Measurements from ENCODE around the gene TRPM6.
"Not testable (repeated sequence)": the region's sequence is repeated elsewhere in the genome, so short reads cannot be mapped to it uniquely, and the experiment has no call there.

Gene TRPM6

DNA sequence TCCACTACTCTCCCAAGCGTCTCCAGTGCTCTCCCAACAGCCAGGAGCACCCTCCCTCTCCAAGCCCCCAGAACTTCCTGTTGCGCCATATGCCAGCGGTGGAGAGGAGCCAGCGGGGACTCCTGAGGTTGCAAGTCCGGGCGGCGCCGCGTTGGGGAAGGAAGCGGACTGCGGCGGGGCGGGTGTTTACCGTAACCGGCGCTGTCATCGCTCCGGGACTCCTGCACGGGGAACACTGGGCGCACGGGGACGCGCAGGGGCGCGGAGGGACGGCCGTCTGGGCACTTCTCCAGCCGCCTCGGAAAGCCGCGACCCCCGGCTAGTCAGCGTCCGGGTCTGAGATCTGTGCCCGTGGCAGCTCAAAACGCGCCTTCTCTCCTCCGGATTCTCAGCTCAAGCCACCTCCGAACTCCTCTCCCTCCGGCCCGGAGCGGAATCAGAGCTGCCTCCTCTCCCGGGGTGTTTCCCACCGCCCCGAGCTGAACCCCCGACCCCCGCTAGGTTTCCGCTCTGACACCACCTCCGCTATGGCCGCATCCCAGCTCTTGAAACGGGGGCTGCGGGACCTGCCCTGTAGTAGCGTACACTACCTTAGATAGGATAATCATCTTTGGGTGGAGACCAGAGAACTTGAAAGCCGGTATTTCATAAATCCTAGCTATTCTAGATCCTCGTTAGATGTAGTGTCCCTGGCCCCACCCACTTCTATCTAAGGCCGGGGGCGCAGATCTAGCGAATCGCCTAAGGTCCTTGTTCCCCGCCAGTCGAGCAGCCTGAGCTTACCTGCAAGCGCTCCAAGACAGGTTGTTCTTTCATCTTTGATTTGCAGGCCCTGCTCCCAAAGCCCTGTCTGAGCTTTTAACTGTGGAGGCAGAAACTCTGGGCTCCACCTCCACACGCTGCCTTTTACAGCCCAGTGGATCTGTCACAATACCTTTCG, at the start of gene TRPM6:
TRPM6 (minus strand) TSS at position 881 of the 940 bp plus-strand sequence; CDS start at position 816, 65 bp downstream.
- peak; percentile 71 for DNase-seq (ENCODE audit: low spot score)

GRCh38 chr9:74935008-74935407, 47.3 kb upstream of the TRPM6 start:
- no peak for DNase-seq (ENCODE audit: low spot score)

GRCh38 chr9:74921737-74922136, 34.0 kb upstream of the TRPM6 start:
- DNase-seq (ENCODE audit: low spot score) = no peak

GRCh38 chr9:74920944-74921626, 33.4 kb upstream of the TRPM6 start:
- DNase-seq (ENCODE audit: low spot score) = no peak

DNA sequence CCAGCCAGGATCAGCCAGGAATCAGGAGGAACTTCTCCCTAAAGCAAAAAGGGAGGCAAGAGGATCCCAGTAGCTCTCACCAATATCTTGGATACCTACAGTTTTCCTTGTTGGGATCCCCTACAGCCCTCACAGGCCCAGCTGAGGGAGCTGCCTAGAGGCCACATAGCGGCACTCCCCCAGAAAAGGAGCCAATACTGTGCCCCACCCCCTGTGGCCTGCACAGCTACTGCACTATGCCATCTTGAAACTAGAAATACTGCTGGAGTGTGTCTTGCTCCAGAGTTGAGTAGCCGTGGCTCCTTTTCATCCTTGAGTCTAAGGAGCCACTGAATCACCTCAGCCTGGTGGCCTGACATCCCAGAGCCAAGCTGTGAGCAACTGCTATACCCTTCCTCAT, 22.3 kb upstream of the TRPM6 start:
- no peak for DNase-seq (ENCODE audit: low spot score)

DNA sequence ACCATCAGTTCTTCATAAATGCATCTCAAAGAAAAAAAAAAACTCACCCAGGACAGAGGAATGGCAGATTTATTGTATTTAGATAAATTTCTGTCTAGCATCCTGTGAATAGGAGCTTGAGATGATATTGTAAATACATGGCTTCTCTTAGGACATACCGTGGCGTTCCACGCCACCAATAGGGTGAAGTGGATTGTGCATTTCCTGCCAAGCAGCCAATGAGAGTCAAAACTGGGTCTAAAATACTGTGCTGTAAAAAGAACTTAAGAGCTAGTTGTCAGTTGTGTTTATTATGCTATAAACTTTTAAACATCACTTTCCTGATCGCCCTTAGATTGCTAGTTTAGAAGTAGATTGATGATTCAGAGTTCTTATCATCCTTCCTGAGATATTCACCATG, 20.9 kb upstream of the TRPM6 start:
- DNase-seq (ENCODE audit: low spot score) = no peak

DNA sequence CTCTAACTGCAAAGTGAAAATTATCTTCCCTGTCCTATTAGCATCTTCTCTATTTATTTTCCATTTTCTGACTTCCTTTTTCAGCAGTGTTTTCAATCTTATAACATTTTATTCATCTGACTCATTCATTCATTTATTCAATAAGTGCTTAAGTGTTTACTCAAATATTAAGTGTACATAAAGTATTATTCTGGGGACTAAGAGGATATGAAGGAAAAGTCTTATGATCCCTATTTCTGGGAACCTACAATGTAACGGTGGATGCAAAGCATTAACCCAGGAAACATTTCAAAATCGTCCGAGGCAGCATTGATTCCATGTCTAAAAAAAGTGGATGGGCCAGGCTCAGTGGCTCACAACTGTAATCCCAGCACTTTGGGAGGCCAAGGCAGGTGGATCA, 19.4 kb upstream of the TRPM6 start:
- DNase-seq (ENCODE audit: low spot score) = no peak

GRCh38 chr9:74901001-74901400, 13.3 kb upstream of the TRPM6 start:
- no peak for DNase-seq (ENCODE audit: low spot score)

DNA sequence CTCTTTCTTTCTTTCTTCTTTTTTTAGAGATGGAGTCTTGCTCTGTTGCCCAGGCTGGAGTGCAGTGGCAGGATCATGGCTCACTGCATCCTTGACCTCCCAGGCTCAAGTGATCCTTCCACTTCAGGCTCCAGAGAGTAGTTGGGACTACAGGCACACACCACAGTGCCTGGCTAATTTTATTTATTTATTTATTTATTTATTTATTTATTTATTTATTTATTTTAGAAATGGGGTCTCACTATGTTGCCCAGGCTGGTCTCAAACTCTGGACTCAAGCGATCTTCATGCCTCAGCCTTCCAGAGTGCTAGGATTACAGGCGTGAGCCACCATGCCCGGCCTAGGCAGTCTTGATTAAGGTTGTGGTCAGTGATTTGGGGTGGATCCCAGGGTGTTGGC, 728 bp upstream of the TRPM6 start:
- DNase-seq (ENCODE audit: low spot score) = not testable (repeated sequence)

DNA sequence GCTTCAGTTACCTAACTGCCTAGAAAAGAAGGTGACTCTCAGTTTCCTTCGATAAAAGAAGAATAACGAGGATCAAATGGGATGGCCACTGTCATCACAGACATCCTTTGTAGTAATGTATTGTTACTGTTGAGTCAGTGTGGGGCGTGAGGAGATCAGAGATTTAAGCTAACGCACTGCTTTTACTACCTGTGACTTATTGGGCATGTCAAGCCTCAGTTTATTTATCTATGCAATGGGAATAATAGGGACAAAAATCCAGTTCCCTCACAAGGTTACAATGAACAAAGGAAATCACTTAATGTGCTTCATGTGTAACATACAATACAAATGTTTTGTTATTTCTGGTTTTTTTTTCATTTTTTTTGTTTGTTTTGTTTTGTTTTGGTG, 255 bp upstream of the TRPM6 start:
- no peak for DNase-seq (ENCODE audit: low spot score)

GRCh38 chr9:74876382-74876949, 11.3 kb downstream of the TRPM6 start:
- no peak for DNase-seq (ENCODE audit: low spot score)

DNA sequence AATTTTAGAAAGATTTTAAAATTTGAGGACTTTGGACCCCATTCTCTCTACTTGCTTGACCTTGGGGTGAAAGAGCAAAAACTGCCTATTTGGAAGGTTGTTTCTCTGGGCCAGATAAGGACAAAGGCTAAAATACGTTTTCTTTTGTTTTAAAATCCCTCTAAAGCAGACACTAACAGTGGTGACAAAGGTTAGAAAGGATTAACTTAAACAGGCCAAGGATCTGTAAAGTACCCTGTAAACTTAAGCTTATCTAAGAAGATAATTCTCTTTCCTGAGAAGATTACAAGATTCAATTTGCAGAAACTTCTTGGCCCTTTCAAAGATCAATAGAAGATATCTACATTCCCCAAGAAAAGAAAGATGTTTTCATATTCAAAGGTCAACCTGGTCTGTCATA, 12.1 kb downstream of the TRPM6 start:
- no peak for DNase-seq (ENCODE audit: low spot score)

DNA sequence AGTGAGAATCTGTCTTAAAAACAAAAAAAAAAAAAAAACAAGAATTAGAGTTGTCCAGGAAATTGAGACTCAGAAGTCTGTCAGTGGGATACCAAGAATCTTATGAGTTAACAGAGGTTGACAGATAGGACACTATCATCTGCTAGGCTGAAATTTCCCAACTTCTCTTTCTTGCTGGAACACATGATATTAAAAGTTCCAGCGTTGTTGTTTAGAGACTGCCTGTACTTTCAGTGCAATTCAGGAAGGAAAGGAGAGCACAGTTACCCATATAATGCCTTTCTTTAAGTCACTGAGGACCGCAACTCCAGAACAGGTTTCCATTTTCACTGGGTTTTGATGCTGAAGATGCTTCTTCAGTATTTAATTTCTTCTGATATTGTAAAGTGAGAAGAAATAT, 13.5 kb downstream of the TRPM6 start:
- no peak for DNase-seq (ENCODE audit: low spot score)

- DNase-seq (ENCODE audit: low spot score) = no peak
Measured at GRCh38 chr9:74872619-74873233, 15.0 kb downstream of the TRPM6 start.

DNA sequence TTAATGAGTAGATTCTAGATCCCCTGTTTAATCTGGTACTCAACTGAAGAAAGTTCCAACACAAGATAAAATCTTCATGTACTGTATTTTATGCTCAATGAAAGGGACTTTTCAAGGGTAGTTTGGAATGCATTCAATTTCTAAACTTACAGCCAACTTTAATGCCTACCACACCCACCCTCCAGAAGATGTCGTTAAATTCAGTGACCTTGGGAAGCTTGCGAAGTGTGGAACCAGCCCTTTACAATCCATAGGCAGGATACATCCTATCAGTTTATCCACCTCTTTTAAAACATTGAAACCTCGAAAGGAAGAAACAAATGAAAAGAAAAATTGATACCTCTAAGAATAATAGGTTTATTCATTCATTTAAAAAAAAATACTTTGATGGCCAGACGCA, 20.2 kb downstream of the TRPM6 start:
- DNase-seq (ENCODE audit: low spot score) = no peak

DNA sequence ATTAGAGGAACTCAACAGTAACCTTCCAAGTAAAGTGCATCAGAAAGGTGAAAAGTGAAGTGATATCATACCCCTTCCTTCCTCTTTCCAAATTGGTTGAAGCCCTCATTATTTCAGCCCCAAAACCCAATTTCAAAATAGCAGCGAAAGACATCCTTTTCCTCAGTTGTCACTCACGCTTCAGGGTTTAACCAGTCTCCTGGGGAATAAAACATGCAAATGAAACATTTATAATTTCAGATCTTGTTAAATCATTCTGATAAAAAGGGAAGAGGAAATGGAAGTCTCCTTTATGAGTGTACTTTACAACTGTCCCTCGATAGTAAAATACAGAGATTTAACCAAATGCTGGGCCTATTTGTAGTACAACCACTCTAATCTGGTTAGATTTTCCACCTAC, 22.5 kb downstream of the TRPM6 start:
- no peak for DNase-seq (ENCODE audit: low spot score)

DNA sequence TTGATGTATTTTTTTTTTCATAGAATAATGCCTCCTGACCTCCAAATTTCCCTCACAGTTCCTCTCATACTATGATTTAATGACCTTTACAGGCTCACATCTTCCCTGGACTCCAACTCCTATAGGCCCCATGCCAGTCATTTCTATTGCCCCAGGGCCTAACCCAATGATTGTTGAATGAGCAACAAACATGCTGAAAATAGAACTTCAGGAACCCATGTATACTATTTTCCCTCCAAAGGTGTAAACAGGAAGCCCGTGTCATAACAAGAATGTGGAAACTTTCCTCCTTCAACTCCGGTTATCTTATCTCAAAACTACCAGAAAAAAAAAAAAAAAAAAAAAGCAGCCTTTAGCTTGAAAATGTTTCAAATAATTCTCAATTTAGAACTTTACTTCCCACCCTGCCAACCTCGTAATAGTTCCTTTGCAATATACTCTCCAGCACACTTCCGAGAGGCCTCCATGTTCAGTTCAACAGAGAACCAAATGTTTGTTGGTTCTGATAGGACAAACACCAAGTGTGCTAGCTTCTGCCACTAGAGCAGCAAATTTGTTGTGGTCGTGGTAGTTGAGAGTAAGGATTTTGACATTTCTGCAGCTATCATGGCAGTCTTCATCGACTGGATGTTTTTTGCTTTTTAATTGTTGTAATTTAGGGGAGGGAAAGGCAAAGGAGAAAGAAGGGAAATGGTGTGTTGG, 25.8 kb downstream of the TRPM6 start:
- no peak for DNase-seq (ENCODE audit: low spot score)

GRCh38 chr9:74861071-74861470, 26.6 kb downstream of the TRPM6 start:
- DNase-seq (ENCODE audit: low spot score) = no peak

DNA sequence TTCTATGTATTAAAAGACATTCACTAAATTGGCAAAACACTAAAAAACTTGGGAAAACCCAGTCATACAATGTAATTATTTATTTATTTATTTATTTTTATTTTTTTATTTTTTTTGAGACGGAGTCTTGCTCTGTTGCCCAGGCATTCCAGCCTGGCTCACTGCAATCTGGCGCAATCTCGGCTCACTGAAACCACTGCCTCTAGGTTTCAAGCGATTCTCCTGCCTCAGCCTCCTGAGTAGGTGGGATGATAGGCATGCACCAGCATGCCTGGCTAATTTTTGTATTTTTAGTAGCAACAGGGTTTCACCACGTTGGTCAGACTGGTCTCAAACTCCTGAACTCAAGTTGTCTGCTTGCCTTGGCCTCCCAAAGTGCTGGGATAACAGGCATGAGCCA, 27.5 kb downstream of the TRPM6 start:
- DNase-seq (ENCODE audit: low spot score) = not testable (repeated sequence)

DNA sequence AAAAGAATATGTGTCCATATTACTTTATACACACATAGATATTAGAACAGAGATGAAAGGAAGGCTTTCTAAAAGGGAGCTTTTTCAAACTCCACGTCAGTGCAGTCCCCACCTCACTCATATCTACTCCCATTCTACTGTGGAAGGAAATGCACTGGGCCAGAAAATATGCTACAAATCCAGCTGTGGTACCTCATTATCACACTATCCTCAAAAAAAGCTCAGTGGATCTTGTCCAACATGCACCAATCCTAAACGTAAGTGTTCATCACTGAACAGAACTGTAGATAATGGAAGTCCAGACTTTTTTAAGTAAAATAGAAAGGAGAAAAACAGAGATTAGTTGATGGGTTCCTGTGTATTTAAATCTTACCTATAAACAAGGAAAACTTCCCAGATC, 27.9 kb downstream of the TRPM6 start:
- no peak for DNase-seq (ENCODE audit: low spot score)

- no peak for DNase-seq (ENCODE audit: low spot score)
Measured at GRCh38 chr9:74858751-74859414, 28.8 kb downstream of the TRPM6 start.
